Measurements from ENCODE around the gene DNAH3. TPM values are rescaled to one million over a fixed set of nuclear protein-coding genes. Genes with fewer than 3 reads are reported as not detected.

Gene DNAH3
- total and polyA plus RNA-seq, 2 of the 13 experiments (the other 11 are each of a cell fraction or from before 2014, with no cell fraction given): 0.07 to 0.08 TPM

GRCh38 chr16:20900299-20901067, 250.2 kb downstream of the DNAH3 start, which contains the start of the genes DCUN1D3 and LYRM1 (continued):
- no peak for TF ChIP-seq ZSCAN22 (CRISPR knock-in tag; IDR thresholded peaks at IDR 0.05)
- no peak for TF ChIP-seq MTF2 (CRISPR knock-in tag; IDR thresholded peaks at IDR 0.05; ENCODE audit: borderline replicate concordance)
- peak; percentile 78; the same call in 1 of the 2 replicates for TF ChIP-seq NFKB2 (CRISPR knock-in tag; IDR thresholded peaks at IDR 0.05; ENCODE audit: borderline replicate concordance)
- TF ChIP-seq THAP7 (CRISPR knock-in tag; IDR thresholded peaks at IDR 0.05): no peak; the same call in 1 of the 2 replicates
- TF ChIP-seq JDP2 (CRISPR knock-in tag; IDR thresholded peaks at IDR 0.05; ENCODE audit: borderline replicate concordance): peak; percentile 52; the same call in 1 of the 2 replicates
- no peak for TF ChIP-seq ATF5 (CRISPR knock-in tag; IDR thresholded peaks at IDR 0.05; ENCODE audit: low read depth)
- peak; percentile 92 for TF ChIP-seq FOXC1 (CRISPR knock-in tag; IDR thresholded peaks at IDR 0.05; ENCODE audit: borderline replicate concordance)
- peak; percentile 88; the same call in 1 of the 2 replicates for TF ChIP-seq ZXDC (CRISPR knock-in tag; IDR thresholded peaks at IDR 0.05)
- TF ChIP-seq CBX5 (CRISPR knock-in tag; IDR thresholded peaks at IDR 0.05; ENCODE audit: borderline replicate concordance): peak; percentile 78
- peak; percentile 85; the same call in 1 of the 2 replicates for TF ChIP-seq ZSCAN9 (CRISPR knock-in tag; IDR thresholded peaks at IDR 0.05; ENCODE audit: borderline replicate concordance)
- TF ChIP-seq ZNF44 (CRISPR knock-in tag; IDR thresholded peaks at IDR 0.05): peak; percentile 74
- no peak for TF ChIP-seq MAFG (CRISPR knock-in tag; IDR thresholded peaks at IDR 0.05)
- peak; percentile 95 for TF ChIP-seq ATF7 (IDR thresholded peaks at IDR 0.05)
- no peak; the same call in 1 of the 2 replicates for TF ChIP-seq ATF7 (CRISPR knock-in tag; IDR thresholded peaks at IDR 0.05)
- TF ChIP-seq ZNF225 (CRISPR knock-in tag; IDR thresholded peaks at IDR 0.05): 0 out of 2 replicates have a peak, but pooled peaks have one; percentile 28
- TF ChIP-seq NCOA2 (CRISPR knock-in tag; IDR thresholded peaks at IDR 0.05): 0 out of 2 replicates have a peak, but pooled peaks have one; percentile 23
- no peak for TF ChIP-seq ARNT (IDR thresholded peaks at IDR 0.05)
- TF ChIP-seq ZNF567 (CRISPR knock-in tag; IDR thresholded peaks at IDR 0.05; ENCODE audit: borderline replicate concordance): peak; percentile 65; the same call in 1 of the 2 replicates
- TF ChIP-seq GFI1 (CRISPR knock-in tag; IDR thresholded peaks at IDR 0.05; ENCODE audit: borderline replicate concordance): no peak
- TF ChIP-seq YEATS4 (CRISPR knock-in tag; IDR thresholded peaks at IDR 0.05; ENCODE audit: borderline replicate concordance): peak; percentile 90; the same call in 1 of the 2 replicates
- TF ChIP-seq PHF5A (CRISPR knock-in tag; IDR thresholded peaks at IDR 0.05; ENCODE audit: low read depth, unreplicated experiment): peak; percentile 63
- TF ChIP-seq IRF1 (CRISPR knock-in tag; IDR thresholded peaks at IDR 0.05; ENCODE audit: low read depth): peak; percentile 86; the same call in 1 of the 2 replicates
- peak; percentile 91; the same call in 1 of the 2 replicates for TF ChIP-seq ZSCAN21 (CRISPR knock-in tag; IDR thresholded peaks at IDR 0.05; ENCODE audit: borderline replicate concordance)
- TF ChIP-seq ZNF773 (CRISPR knock-in tag; IDR thresholded peaks at IDR 0.05; ENCODE audit: borderline replicate concordance): peak; percentile 49; the same call in 1 of the 2 replicates

Measured in HepG2 (cell line).